PC-3 (cell line): Measurements from ENCODE around the gene CUL4B. TPM values are rescaled to one million over a fixed set of nuclear protein-coding genes. Genes with fewer than 3 reads are reported as not detected.
"Not testable (repeated sequence)": the region's sequence is repeated elsewhere in the genome, so short reads cannot be mapped to it uniquely, and the experiment has no call there.

Source experiments
- ATAC-seq: fragments of 200-7000 bp; cut with Tn5 transposase; 2 replicates; pipeline ENCODE4 v1.9.1; 2020; ENCODE audit warnings: mild to moderate bottlenecking, moderate library complexity
- BruUV-seq: library from RNA; stranded (reverse); fragments of 400-500 nt; replicated peaks from 2 replicates; lab custom pipeline; 2021; lab: Mats Ljungman, UMichigan
- CTCF ChIA-PET: fragments of 300-600 bp; sonication (Branson Sonifier 250); formaldehyde crosslinking; loops from one replicate; lab custom pipeline; 2022; ENCODE audit warnings: antibody characterized with exemption; lab: Charles Lee
- POLR2A ChIA-PET: fragments of 300-600 bp; sonication (Branson Sonifier 250); formaldehyde crosslinking; loops from one replicate; lab custom pipeline; 2022; ENCODE audit warnings: antibody characterized with exemption; ENCODE audit not compliant: unreplicated experiment; lab: Charles Lee
- DNase-seq: peaks from one replicate; pipeline ENCODE4 v3.0.0-alpha.2; 2015
- H2AFZ ChIP-seq: fragments of 300-600 bp; sonication (generic); 2 replicates; pipeline ENCODE4 v1.6.0; 2016; ENCODE audit warnings: antibody characterized with exemption, low read length
- H3F3A ChIP-seq: fragments of 300-600 bp; sonication (generic); one replicate; pipeline ENCODE4 v1.6.0; 2017; ENCODE audit warnings: antibody characterized with exemption, low read length, control low read depth, mild to moderate bottlenecking; ENCODE audit not compliant: unreplicated experiment
- H3K27ac ChIP-seq: fragments of 300-600 bp; sonication (generic); 2 replicates; pipeline ENCODE4 v1.5.1; 2016; ENCODE audit warnings: mild to moderate bottlenecking, low read length
- H3K27me3 ChIP-seq: fragments of 300-600 bp; sonication (generic); 2 replicates; pipeline ENCODE4 v1.6.1; 2016; ENCODE audit warnings: low read length, mixed read lengths
- H3K36me3 ChIP-seq: fragments of 300-600 bp; sonication (generic); 2 replicates; pipeline ENCODE4 v1.6.1; 2016; ENCODE audit warnings: low read depth, mixed run types, low read length, mixed read lengths
- H3K4me1 ChIP-seq: fragments of 300-600 bp; sonication (generic); 2 replicates; pipeline ENCODE4 v1.5.1; 2016; ENCODE audit warnings: low read length; ENCODE audit not compliant: insufficient read depth
- H3K4me2 ChIP-seq: fragments of 300-600 bp; sonication (generic); 2 replicates; pipeline ENCODE4 v1.6.0; 2016; ENCODE audit warnings: low read length
- H3K4me3 ChIP-seq: fragments of 300-600 bp; sonication (generic); 2 replicates; pipeline ENCODE4 v1.5.1; 2016; ENCODE audit warnings: mild to moderate bottlenecking, low read length, mixed read lengths
- H3K79me2 ChIP-seq: fragments of 300-600 bp; sonication (generic); 2 replicates; pipeline ENCODE4 v1.6.1; 2017; ENCODE audit warnings: low read length, mixed read lengths
- H3K9ac ChIP-seq: fragments of 300-600 bp; sonication (generic); 2 replicates; pipeline ENCODE4 v1.6.0; 2016; ENCODE audit warnings: mild to moderate bottlenecking, low read length
- H3K9me2 ChIP-seq: fragments of 300-600 bp; sonication (generic); replicated peaks from 2 replicates; pipeline ENCODE4 v1.6.1; 2016; ENCODE audit warnings: mixed run types, low read length, mixed read lengths
- H3K9me3 ChIP-seq: fragments of 300-600 bp; sonication (generic); 2 replicates; pipeline ENCODE4 v1.6.1; 2016; ENCODE audit warnings: low read length, mixed read lengths
- H4K20me1 ChIP-seq: fragments of 300-600 bp; sonication (generic); 2 replicates; pipeline ENCODE4 v1.6.1; 2016; ENCODE audit warnings: low read length, mixed read lengths
- CTCF ChIP-seq: fragments of 300-600 bp; sonication (generic); conservative IDR thresholded peaks from 2 replicates; pipeline ENCODE4 v1.5.1; 2017; ENCODE audit warnings: antibody characterized with exemption, low read depth, mild to moderate bottlenecking, low read length
- EZH2 ChIP-seq: fragments of 300-600 bp; sonication (generic); IDR thresholded peaks from one replicate; pipeline ENCODE4 v1.6.1; 2017; ENCODE audit warnings: antibody characterized with exemption, mild to moderate bottlenecking, low read length; ENCODE audit not compliant: unreplicated experiment
- EZH2phosphoT487 ChIP-seq: fragments of 300-600 bp; sonication (generic); IDR thresholded peaks from 2 replicates; pipeline ENCODE4 v1.6.1; 2018; ENCODE audit warnings: mild to moderate bottlenecking, antibody characterized with exemption, low read length, borderline replicate concordance
- intact Hi-C: fragments of 100-400 bp; cut with micrococcal nuclease; formaldehyde crosslinking; loops from 2 replicates; pipeline ENCODE4 v1.9.0; 2023
- total RNA-seq: library from RNA; depleted of rRNA; stranded (reverse); fragments of >200 nt; gene quantifications from 2 replicates; pipeline ENCODE4 v1.2.3, GENCODE V29; 2014

The CUL4B gene
- total RNA-seq, 1 experiment from 2014 or later = 38.1 TPM

- no peak overlapping the region for H3K9ac ChIP-seq
- no TSS peak for BruUV-seq
- H3K9me2 ChIP-seq = no peaks in the 10 kb centered on the region
- H3K4me1 ChIP-seq = no peaks in the 10 kb centered on the region
- H3K27ac ChIP-seq = no peak overlapping the region
- ChIA-PET POLR2A (interaction anchor here (0.6 kb wide), 1 partner anchor 717 kb away, joined by 6 read pairs; no protein-coding TSS in a partner anchor), CTCF (no interaction called here)
- H4K20me1 ChIP-seq = no peaks in the 10 kb centered on the region
- no peak overlapping the region for H2AFZ ChIP-seq
- DNase-seq (no peak), ATAC-seq (no peak)
- intact Hi-C loops = no loop called here
- no peak for TF ChIP-seq CTCF
- no peak for TF ChIP-seq EZH2
- TF ChIP-seq EZH2phosphoT487 = no peak
- H3K79me2 ChIP-seq = no peaks in the 10 kb centered on the region
- H3F3A ChIP-seq = no peaks in the 10 kb centered on the region
- H3K4me3 ChIP-seq = no peak overlapping the region
- H3K4me2 ChIP-seq = no peak overlapping the region
- H3K9me3 ChIP-seq = no peaks in the 10 kb centered on the region
- H3K36me3 ChIP-seq = no peaks in the 10 kb centered on the region
- H3K27me3 ChIP-seq = no peaks in the 10 kb centered on the region
Observed at GRCh38 chrX:120575379-120576114, 14.8 kb upstream of the CUL4B start.

GRCh38 chrX:120573806-120574205 lies 13.0 kb upstream of the CUL4B start:
- H3K27me3 ChIP-seq, POLR2A ChIA-PET, H3K79me2 ChIP-seq, H3K36me3 ChIP-seq, H3K27ac ChIP-seq, H4K20me1 ChIP-seq, H3K9me2 ChIP-seq, H3K4me2 ChIP-seq, H3K4me1 ChIP-seq, ATAC-seq, BruUV-seq, H3K4me3 ChIP-seq, H2AFZ ChIP-seq, H3F3A ChIP-seq, H3K9ac ChIP-seq, CTCF ChIA-PET, H3K9me3 ChIP-seq, intact Hi-C loops, DNase-seq: not testable (repeated sequence)

GRCh38 chrX:120570011-120570600 lies 9.3 kb upstream of the CUL4B start:
- POLR2A ChIA-PET = no interaction called here
- Histone ChIP-seq H4K20me1 (no peaks in the 10 kb centered on the region), H3K9me2 (no peaks in the 10 kb centered on the region), H3K9me3 (no peaks in the 10 kb centered on the region), H3K4me3 (no peak overlapping the region), H3K27me3 (no peaks in the 10 kb centered on the region), H3K9ac (no peak overlapping the region), H3K79me2 (no peaks in the 10 kb centered on the region), H2AFZ (no peak overlapping the region), H3K27ac (no peak overlapping the region), H3K4me1 (0 out of 2 replicates have a peak, but pooled peaks cover 4% of the 10 kb centered on the region), H3K36me3 (no peaks in the 10 kb centered on the region), H3K4me2 (no peak overlapping the region), H3F3A (no peaks in the 10 kb centered on the region)
- TF ChIP-seq EZH2 (no peak), CTCF (no peak), EZH2phosphoT487 (no peak)
- DNase-seq (no peak), ATAC-seq (no peak)
- no TSS peak for BruUV-seq
- CTCF ChIA-PET = no interaction called here
- intact Hi-C loops = no loop called here
